ENCODE measurements around the gene HDAC6.
"Not testable (repeated sequence)": the region's sequence is repeated elsewhere in the genome, so short reads cannot be mapped to it uniquely, and the experiment has no call there.

Gene HDAC6

GRCh38 chrX:48789366-48790220 is 12.3 kb upstream of the HDAC6 start:
- no peak for DNase-seq (ENCODE audit: low read depth in 3 of 3, low spot score in 1 of 3)

- DNase-seq (ENCODE audit: low read depth in 3 of 3, low spot score in 1 of 3): no peak
Observed at GRCh38 chrX:48790477-48790876, 11.4 kb upstream of the HDAC6 start.

GRCh38 chrX:48791063-48791820 is 10.6 kb upstream of the HDAC6 start:
- no peak for DNase-seq (ENCODE audit: low read depth in 3 of 3, low spot score in 1 of 3)

- DNase-seq (ENCODE audit: low read depth in 3 of 3, low spot score in 1 of 3): no peak
Observed at GRCh38 chrX:48792219-48792618, 9.6 kb upstream of the HDAC6 start.

DNA sequence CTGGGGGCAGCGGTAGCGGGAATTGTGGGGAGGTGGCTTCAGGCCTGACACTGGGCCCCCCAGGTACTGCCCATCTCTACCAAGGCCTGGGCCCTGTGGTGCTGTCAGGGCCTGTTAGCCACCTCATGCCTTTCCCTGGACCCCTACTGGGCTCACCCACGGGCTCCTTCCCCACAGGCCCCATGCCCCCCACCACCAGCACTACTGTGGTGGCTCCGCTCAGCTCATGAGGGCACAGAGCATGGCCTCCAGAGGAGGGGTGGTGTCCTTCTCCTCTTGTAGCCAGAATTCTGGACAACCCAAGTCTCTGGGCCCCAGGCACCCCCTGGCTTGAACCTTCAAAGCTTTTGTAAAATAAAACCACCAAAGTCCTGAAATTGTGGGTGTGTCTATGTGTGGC is 7.9 kb upstream of the HDAC6 start:
- DNase-seq (ENCODE audit: low read depth in 3 of 3, low spot score in 1 of 3): no peak

DNA sequence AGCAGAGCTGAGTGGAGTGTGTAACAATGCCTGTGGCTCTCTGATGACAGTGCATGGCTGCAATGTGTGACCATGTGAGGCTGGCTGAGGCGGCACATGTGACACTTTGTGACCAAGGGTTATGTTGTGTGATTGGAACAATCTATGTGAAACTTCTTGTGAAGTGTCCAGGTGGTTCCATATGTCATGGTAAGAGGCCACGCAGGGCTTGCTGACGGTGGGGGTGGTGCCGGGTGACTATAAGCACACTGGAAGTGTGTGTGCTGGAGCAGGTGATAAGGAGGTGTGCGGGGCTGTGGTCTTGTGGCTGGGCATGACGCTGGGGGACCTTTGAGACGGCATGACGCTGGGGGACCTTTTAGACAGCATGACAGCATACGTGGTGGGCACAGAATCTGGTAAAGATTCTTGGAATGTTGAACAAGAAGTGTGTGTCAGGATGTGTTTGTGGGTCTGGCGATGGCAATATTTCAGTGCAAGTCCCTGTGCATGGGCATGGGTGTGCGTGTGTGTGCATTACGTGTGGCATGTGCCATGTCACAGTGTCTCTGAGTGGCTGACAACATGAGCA is 7.4 kb upstream of the HDAC6 start:
- DNase-seq (ENCODE audit: low read depth in 3 of 3, low spot score in 1 of 3): no peak

- DNase-seq (ENCODE audit: low read depth in 3 of 3, low spot score in 1 of 3): no peak
Observed at GRCh38 chrX:48794911-48795515, 6.9 kb upstream of the HDAC6 start.

GRCh38 chrX:48798318-48798717 is 3.5 kb upstream of the HDAC6 start:
- no peak for DNase-seq (ENCODE audit: low read depth in 3 of 3, low spot score in 1 of 3)

GRCh38 chrX:48800574-48801279 is 1.1 kb upstream of the HDAC6 start:
- no peak for DNase-seq (ENCODE audit: low read depth in 3 of 3, low spot score in 1 of 3)

- DNase-seq (ENCODE audit: low read depth in 3 of 3, low spot score in 1 of 3): peak; percentile 8 to 45 (median 9)
Observed at GRCh38 chrX:48802089-48802904, 430 bp downstream of the HDAC6 start.

GRCh38 chrX:48802905-48803200 is 986 bp downstream of the HDAC6 start:
- DNase-seq (ENCODE audit: low read depth in 3 of 3, low spot score in 1 of 3): no peak

- DNase-seq (ENCODE audit: low read depth in 3 of 3, low spot score in 1 of 3): no peak
Observed at GRCh38 chrX:48806081-48806480, 4.2 kb downstream of the HDAC6 start.

- DNase-seq (ENCODE audit: low read depth in 3 of 3, low spot score in 1 of 3): no peak
Observed at GRCh38 chrX:48813644-48814043, 11.8 kb downstream of the HDAC6 start.

- no peak for DNase-seq (ENCODE audit: low read depth in 3 of 3, low spot score in 1 of 3)
Observed at GRCh38 chrX:48814722-48815121, 12.9 kb downstream of the HDAC6 start.

DNA sequence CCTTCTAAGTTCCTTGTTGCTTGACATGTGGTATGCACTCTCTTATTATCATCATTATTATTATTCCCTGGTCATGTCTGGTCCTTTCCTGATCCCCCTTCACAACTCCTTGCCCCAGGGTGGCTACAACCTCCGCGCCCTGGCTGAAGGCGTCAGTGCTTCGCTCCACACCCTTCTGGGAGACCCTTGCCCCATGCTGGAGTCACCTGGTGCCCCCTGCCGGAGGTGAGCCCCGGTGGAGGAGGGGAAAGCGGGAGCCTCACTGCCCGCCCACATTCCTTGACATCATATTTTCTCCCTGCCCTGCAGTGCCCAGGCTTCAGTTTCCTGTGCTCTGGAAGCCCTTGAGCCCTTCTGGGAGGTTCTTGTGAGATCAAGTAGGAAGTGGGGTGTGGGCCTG is 13.4 kb downstream of the HDAC6 start:
- DNase-seq (ENCODE audit: low read depth in 3 of 3, low spot score in 1 of 3): no peak

DNA sequence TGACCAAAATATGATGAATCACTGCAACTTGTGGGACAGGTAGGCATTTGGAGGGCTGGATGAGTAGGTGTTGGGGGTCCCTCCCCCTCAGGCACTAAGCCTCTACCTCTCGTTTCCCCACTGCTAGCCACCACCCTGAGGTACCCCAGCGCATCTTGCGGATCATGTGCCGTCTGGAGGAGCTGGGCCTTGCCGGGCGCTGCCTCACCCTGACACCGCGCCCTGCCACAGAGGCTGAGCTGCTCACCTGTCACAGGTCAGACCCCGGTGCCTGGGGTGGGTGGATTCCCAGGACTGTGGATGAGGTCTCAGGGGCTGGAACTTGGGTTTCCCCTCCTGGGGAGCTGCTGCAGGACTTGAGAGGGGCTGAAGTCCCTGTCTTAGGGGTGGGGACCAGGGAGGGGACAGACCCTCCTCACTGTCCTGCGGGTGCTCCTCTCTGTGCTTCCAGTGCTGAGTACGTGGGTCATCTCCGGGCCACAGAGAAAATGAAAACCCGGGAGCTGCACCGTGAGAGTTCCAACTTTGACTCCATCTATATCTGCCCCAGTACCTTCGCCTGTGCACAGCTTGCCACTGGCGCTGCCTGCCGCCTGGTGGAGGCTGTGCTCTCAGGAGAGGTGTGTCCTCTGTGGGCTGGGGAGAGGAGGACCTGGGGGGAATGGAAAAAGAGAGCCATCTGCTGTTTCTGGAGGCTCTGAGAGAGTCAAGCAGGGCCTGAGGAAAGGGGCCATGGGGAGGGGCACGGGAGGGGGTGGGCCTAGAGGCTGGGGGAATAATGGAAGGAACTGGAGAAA is 14.3 kb downstream of the HDAC6 start:
- no peak for DNase-seq (ENCODE audit: low read depth in 3 of 3, low spot score in 1 of 3)

- DNase-seq (ENCODE audit: low read depth in 3 of 3, low spot score in 1 of 3): no peak
Observed at GRCh38 chrX:48818098-48818497, 16.2 kb downstream of the HDAC6 start.

GRCh38 chrX:48818866-48819265 is 17.0 kb downstream of the HDAC6 start:
- DNase-seq (ENCODE audit: low read depth in 3 of 3, low spot score in 1 of 3): no peak

GRCh38 chrX:48819394-48819793 is 17.5 kb downstream of the HDAC6 start:
- DNase-seq (ENCODE audit: low read depth in 3 of 3, low spot score in 1 of 3): not testable (repeated sequence)

GRCh38 chrX:48823053-48823452 is 21.2 kb downstream of the HDAC6 start:
- no peak for DNase-seq (ENCODE audit: low read depth in 3 of 3, low spot score in 1 of 3)

Data from stimulated activated CD4-positive, alpha-beta T cell treated with anti-CD3 and anti-CD28 coated beads, TNF-alpha, amount 100 ng/mL, for 1 hour (primary cell).